SK-N-SH treated with all-trans-retinoic acid at 6 μM for 48 hours (cell line): ENCODE measurements around the gene POU2F1.

Experiments
- ATAC-seq: fragments of 200-7000 bp; cut with Tn5 transposase; 3 replicates; pipeline ENCODE4 v1.9.1; 2020; ENCODE audit warnings: mild to moderate bottlenecking, moderate library complexity
- BACH2 ChIP-seq: fragments of 250-450 bp; sonication (Bioruptor Pico); IDR thresholded peaks from 2 replicates; pipeline ENCODE4 v1.9.0; 2021; ENCODE audit warnings: mild to moderate bottlenecking, borderline replicate concordance
- ESRRG ChIP-seq: fragments of 250-450 bp; sonication (Bioruptor Pico); IDR thresholded peaks from 2 replicates; pipeline ENCODE4 v1.6.1; 2021; ENCODE audit warnings: mild to moderate bottlenecking
- GLIS3 ChIP-seq: fragments of 250-450 bp; sonication (Bioruptor Pico); IDR thresholded peaks from 2 replicates; pipeline ENCODE4 v1.5.0; 2020; ENCODE audit warnings: mild to moderate bottlenecking, moderate library complexity
- ISL1 ChIP-seq: fragments of 250-450 bp; sonication (Bioruptor Pico); IDR thresholded peaks from 2 replicates; pipeline ENCODE4 v2.1.2; 2022; ENCODE audit warnings: mild to moderate bottlenecking, moderate library complexity
- OSR1 ChIP-seq: fragments of 250-450 bp; sonication (Bioruptor Pico); IDR thresholded peaks from 2 replicates; pipeline ENCODE4 v1.8.0; 2022; ENCODE audit warnings: moderate library complexity, mild to moderate bottlenecking, inconsistent platforms
- PPARA ChIP-seq: fragments of 250-450 bp; sonication (Bioruptor Pico); IDR thresholded peaks from 2 replicates; pipeline ENCODE4 v1.5.0; 2020; ENCODE audit warnings: mild to moderate bottlenecking, borderline replicate concordance
- RARB ChIP-seq: fragments of 250-450 bp; sonication (Bioruptor Pico); IDR thresholded peaks from 2 replicates; pipeline ENCODE4 v1.8.0; 2021; ENCODE audit warnings: mild to moderate bottlenecking, moderate library complexity
- SNAI2 ChIP-seq: fragments of 250-450 bp; sonication (Bioruptor Pico); IDR thresholded peaks from 2 replicates; pipeline ENCODE4 v1.5.0; 2020; ENCODE audit warnings: mild to moderate bottlenecking, moderate library complexity
- TCF4 ChIP-seq: fragments of 250-450 bp; sonication (Bioruptor Pico); IDR thresholded peaks from 2 replicates; pipeline ENCODE4 v1.8.0; 2021; ENCODE audit warnings: mild to moderate bottlenecking, moderate library complexity, borderline replicate concordance
- TOX ChIP-seq: fragments of 250-450 bp; sonication (Bioruptor Pico); IDR thresholded peaks from 2 replicates; pipeline ENCODE4 v1.8.0; 2021; ENCODE audit warnings: mild to moderate bottlenecking, moderate library complexity, borderline replicate concordance
- ZC3H10 ChIP-seq: fragments of 250-450 bp; sonication (Bioruptor Pico); IDR thresholded peaks from 2 replicates; pipeline ENCODE4 v1.5.1; 2021; ENCODE audit warnings: mild to moderate bottlenecking, moderate library complexity
- ZFP3 ChIP-seq: fragments of 250-450 bp; sonication (Bioruptor Pico); IDR thresholded peaks from 2 replicates; pipeline ENCODE4 v1.5.0; 2020; ENCODE audit warnings: mild to moderate bottlenecking, moderate library complexity
- ZFP30 ChIP-seq: fragments of 450-650 bp; formaldehyde crosslinking; IDR thresholded peaks from 2 replicates; pipeline ENCODE4 v1.5.0; 2022; ENCODE audit warnings: mild to moderate bottlenecking, moderate library complexity
- ZNF565 ChIP-seq: fragments of 450-650 bp; formaldehyde crosslinking; conservative IDR thresholded peaks from 2 replicates; pipeline ENCODE4 v1.5.0; 2020; ENCODE audit warnings: low read depth, mild to moderate bottlenecking, moderate library complexity
- ZNF70 ChIP-seq: fragments of 450-650 bp; formaldehyde crosslinking; IDR thresholded peaks from 2 replicates; pipeline ENCODE4 v1.5.0; 2020; ENCODE audit warnings: mild to moderate bottlenecking, moderate library complexity
- TF ChIP-seq, protein P1 (sequence below): fragments of 250-450 bp; sonication (Bioruptor Pico); IDR thresholded peaks from 2 replicates; pipeline ENCODE4 v1.5.1; 2021; ENCODE audit warnings: mild to moderate bottlenecking, moderate library complexity
- TF ChIP-seq, protein P2 (sequence below): fragments of 250-450 bp; sonication (Bioruptor Pico); IDR thresholded peaks from 2 replicates; pipeline ENCODE4 v1.5.0; 2020; ENCODE audit warnings: mild to moderate bottlenecking, moderate library complexity
- TF ChIP-seq, protein P3 (sequence below): fragments of 250-450 bp; sonication (Bioruptor Pico); IDR thresholded peaks from 2 replicates; pipeline ENCODE4 v1.8.0; 2021; ENCODE audit warnings: low read depth, mild to moderate bottlenecking, moderate library complexity, borderline replicate concordance
- TF ChIP-seq, protein P4 (sequence below): fragments of 250-450 bp; sonication (Bioruptor Pico); IDR thresholded peaks from 2 replicates; pipeline ENCODE4 v1.8.0; 2020; ENCODE audit warnings: mild to moderate bottlenecking, moderate library complexity, borderline replicate concordance

Gene POU2F1

DNA sequence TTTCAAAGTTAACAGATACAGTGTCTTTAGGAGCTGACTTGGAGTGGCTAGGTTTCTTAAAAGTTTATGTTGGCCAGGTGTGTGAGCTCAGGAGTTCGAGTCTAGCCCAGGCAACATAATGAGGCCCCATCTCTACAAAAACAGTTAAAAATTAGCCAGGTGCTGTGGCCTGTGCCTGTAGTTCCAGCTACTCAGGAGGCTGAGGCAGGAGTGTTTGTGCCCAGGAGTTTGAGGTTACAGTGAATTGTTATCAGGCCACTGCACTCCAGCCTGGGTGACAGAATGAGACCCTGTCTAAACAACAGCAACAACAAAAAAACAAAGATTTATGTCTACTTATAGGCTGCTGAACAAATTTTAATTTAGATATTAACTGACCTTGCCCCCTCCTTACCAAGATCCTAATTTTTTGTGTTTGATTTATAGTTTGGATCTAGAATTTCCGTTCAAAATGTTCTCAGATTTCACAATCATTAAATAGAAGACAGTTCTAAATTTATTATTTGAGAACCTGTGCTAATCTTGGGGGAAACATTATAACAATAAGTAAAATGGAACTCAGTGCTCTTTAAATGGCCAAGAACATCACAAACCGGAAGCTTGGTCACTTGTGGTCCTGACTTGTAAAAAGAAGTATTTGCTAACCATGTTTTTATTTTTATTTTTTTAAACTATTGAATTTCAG lies 67.8 kb downstream of the POU2F1 start:
- TF ChIP-seq TCF4 (no peak), GLIS3 (no peak), OSR1 (no peak), ESRRG (CRISPR knock-in tag) (no peak), ISL1 (no peak), PPARA (CRISPR knock-in tag) (no peak), ZNF565 (CRISPR knock-in tag) (no peak), ZC3H10 (CRISPR knock-in tag) (no peak), ZNF70 (CRISPR knock-in tag) (no peak), BACH2 (CRISPR knock-in tag) (no peak), ZFP30 (CRISPR knock-in tag) (no peak), TOX (no peak), SNAI2 (no peak)
- TF ChIP-seq, protein P1, sequence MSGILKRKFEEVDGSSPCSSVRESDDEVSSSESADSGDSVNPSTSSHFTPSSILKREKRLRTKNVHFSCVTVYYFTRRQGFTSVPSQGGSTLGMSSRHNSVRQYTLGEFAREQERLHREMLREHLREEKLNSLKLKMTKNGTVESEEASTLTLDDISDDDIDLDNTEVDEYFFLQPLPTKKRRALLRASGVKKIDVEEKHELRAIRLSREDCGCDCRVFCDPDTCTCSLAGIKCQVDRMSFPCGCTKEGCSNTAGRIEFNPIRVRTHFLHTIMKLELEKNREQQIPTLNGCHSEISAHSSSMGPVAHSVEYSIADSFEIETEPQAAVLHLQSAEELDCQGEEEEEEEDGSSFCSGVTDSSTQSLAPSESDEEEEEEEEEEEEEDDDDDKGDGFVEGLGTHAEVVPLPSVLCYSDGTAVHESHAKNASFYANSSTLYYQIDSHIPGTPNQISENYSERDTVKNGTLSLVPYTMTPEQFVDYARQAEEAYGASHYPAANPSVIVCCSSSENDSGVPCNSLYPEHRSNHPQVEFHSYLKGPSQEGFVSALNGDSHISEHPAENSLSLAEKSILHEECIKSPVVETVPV (CRISPR knock-in tag): no peak
- TF ChIP-seq, protein P2, sequence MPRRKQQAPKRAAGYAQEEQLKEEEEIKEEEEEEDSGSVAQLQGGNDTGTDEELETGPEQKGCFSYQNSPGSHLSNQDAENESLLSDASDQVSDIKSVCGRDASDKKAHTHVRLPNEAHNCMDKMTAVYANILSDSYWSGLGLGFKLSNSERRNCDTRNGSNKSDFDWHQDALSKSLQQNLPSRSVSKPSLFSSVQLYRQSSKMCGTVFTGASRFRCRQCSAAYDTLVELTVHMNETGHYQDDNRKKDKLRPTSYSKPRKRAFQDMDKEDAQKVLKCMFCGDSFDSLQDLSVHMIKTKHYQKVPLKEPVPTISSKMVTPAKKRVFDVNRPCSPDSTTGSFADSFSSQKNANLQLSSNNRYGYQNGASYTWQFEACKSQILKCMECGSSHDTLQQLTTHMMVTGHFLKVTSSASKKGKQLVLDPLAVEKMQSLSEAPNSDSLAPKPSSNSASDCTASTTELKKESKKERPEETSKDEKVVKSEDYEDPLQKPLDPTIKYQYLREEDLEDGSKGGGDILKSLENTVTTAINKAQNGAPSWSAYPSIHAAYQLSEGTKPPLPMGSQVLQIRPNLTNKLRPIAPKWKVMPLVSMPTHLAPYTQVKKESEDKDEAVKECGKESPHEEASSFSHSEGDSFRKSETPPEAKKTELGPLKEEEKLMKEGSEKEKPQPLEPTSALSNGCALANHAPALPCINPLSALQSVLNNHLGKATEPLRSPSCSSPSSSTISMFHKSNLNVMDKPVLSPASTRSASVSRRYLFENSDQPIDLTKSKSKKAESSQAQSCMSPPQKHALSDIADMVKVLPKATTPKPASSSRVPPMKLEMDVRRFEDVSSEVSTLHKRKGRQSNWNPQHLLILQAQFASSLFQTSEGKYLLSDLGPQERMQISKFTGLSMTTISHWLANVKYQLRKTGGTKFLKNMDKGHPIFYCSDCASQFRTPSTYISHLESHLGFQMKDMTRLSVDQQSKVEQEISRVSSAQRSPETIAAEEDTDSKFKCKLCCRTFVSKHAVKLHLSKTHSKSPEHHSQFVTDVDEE: no peak
- TF ChIP-seq, protein P3, sequence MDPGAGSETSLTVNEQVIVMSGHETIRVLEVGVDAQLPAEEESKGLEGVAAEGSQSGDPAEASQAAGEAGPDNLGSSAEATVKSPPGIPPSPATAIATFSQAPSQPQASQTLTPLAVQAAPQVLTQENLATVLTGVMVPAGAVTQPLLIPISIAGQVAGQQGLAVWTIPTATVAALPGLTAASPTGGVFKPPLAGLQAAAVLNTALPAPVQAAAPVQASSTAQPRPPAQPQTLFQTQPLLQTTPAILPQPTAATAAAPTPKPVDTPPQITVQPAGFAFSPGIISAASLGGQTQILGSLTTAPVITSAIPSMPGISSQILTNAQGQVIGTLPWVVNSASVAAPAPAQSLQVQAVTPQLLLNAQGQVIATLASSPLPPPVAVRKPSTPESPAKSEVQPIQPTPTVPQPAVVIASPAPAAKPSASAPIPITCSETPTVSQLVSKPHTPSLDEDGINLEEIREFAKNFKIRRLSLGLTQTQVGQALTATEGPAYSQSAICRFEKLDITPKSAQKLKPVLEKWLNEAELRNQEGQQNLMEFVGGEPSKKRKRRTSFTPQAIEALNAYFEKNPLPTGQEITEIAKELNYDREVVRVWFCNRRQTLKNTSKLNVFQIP (CRISPR knock-in tag): no peak
- TF ChIP-seq, protein P4, sequence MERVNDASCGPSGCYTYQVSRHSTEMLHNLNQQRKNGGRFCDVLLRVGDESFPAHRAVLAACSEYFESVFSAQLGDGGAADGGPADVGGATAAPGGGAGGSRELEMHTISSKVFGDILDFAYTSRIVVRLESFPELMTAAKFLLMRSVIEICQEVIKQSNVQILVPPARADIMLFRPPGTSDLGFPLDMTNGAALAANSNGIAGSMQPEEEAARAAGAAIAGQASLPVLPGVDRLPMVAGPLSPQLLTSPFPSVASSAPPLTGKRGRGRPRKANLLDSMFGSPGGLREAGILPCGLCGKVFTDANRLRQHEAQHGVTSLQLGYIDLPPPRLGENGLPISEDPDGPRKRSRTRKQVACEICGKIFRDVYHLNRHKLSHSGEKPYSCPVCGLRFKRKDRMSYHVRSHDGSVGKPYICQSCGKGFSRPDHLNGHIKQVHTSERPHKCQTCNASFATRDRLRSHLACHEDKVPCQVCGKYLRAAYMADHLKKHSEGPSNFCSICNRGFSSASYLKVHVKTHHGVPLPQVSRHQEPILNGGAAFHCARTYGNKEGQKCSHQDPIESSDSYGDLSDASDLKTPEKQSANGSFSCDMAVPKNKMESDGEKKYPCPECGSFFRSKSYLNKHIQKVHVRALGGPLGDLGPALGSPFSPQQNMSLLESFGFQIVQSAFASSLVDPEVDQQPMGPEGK (CRISPR knock-in tag): no peak
- ATAC-seq: no peak

DNA sequence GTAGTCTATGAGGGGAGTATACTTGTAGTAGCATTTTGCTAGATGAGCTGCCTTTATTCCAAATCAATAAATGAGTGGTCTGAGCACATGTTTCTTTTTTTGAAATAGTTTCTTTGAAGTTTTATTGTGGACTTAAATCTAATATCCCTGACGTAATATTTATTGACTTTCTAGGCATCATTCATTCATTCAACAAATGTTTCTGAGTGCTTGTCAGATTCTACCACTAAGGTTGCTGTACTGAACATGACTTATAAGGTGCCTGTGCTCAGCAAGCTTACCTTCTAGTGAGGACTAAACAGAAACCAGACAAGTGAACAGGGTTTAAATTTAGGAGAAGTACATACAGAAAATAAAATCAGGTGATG lies 68.4 kb downstream of the POU2F1 start:
- no peak for ATAC-seq
- TF ChIP-seq ZFP3: no peak
- TF ChIP-seq, protein P3 (CRISPR knock-in tag): no peak
- TF ChIP-seq RARB: no peak
- TF ChIP-seq PPARA (CRISPR knock-in tag): no peak
- TF ChIP-seq, protein P2: no peak
